Activated T-helper 17 cell treated with anti-CD3 and anti-CD28 coated beads, Interleukin-2, amount 50 U/mL, for 72 hours (primary cell): Measurements from ENCODE around the gene DGKI. TPM values are rescaled to one million over a fixed set of nuclear protein-coding genes. Genes with fewer than 3 reads are reported as not detected.

ENCODE experiments used
- ATAC-seq: fragments of 150-1000 bp; cut with Tn5 transposase; replicated peaks from 2 replicates; pipeline ENCODE4 v1.10.0; 2021; ENCODE audit warnings: mild to moderate bottlenecking, moderate library complexity
- H3K27ac Mint-ChIP-seq: one replicate; pipeline ENCODE4 v1.8.0; 2022; ENCODE audit warnings: mixed read lengths
- H3K27me3 Mint-ChIP-seq: one replicate; pipeline ENCODE4 v1.8.0; 2022; ENCODE audit warnings: mixed read lengths
- H3K36me3 Mint-ChIP-seq: one replicate; pipeline ENCODE4 v1.8.0; 2022; ENCODE audit warnings: low read depth, mild to moderate bottlenecking, mixed read lengths
- H3K4me1 Mint-ChIP-seq: one replicate; pipeline ENCODE4 v1.8.0; 2022; ENCODE audit warnings: mixed read lengths
- H3K4me3 Mint-ChIP-seq: one replicate; pipeline ENCODE4 v1.8.0; 2022; ENCODE audit warnings: mild to moderate bottlenecking, mixed read lengths
- H3K9me3 Mint-ChIP-seq: one replicate; pipeline ENCODE4 v1.8.0; 2022; ENCODE audit warnings: mixed read lengths
- total RNA-seq, 2 donors: library from RNA; stranded (reverse); gene quantifications; one replicate each; pipeline ENCODE4 v1.2.3, GENCODE V29; 2022

The DGKI gene
- total RNA-seq, 2 donors from 2014 or later = 2.0 to 9.2 TPM

- Mint-ChIP-seq H3K4me1 (no peaks in the 10 kb centered on the region), H3K27ac (no peak overlapping the region), H3K27me3 (peaks cover 12% of the 10 kb centered on the region), H3K4me3 (no peak overlapping the region), H3K9me3 (no peaks in the 10 kb centered on the region), H3K36me3 (no peaks in the 10 kb centered on the region)
- no peak for ATAC-seq
These were observed 150.8 kb downstream of the DGKI start for GRCh38 chr7:137695942-137696341.

DNA sequence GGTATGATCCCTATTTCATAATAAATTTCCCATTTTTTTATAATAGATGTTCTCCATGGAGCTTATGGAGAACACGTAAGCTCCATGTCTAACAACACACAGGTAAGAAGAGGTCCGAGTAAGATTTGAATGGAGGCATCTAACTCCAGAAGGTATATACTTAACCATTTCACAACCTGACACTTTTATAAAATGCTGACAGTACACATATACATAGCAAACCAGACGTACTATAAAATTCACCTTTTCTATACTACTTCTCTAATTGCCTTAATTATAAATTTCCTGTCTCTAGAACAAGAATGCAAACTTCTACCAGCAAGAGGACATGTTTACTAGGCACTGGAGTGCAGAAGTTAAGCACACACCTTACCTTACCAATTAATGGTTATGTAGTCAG is 151.3 kb downstream of the DGKI start:
- no peak overlapping the region for H3K4me3 Mint-ChIP-seq
- no peaks in the 10 kb centered on the region for H3K36me3 Mint-ChIP-seq
- H3K27me3 Mint-ChIP-seq = peaks cover 14% of the 10 kb centered on the region
- no peaks in the 10 kb centered on the region for H3K9me3 Mint-ChIP-seq
- H3K27ac Mint-ChIP-seq = no peak overlapping the region
- no peaks in the 10 kb centered on the region for H3K4me1 Mint-ChIP-seq
- ATAC-seq = no peak

- ATAC-seq = peak; percentile 38
- no peak overlapping the region for H3K27ac Mint-ChIP-seq
- no peak overlapping the region for H3K4me3 Mint-ChIP-seq
- H3K27me3 Mint-ChIP-seq = peaks cover 16% of the 10 kb centered on the region
- no peaks in the 10 kb centered on the region for H3K4me1 Mint-ChIP-seq
- H3K36me3 Mint-ChIP-seq = no peaks in the 10 kb centered on the region
- H3K9me3 Mint-ChIP-seq = no peaks in the 10 kb centered on the region
These were observed 152.4 kb downstream of the DGKI start for GRCh38 chr7:137694405-137694804.

- Mint-ChIP-seq H3K9me3 (no peaks in the 10 kb centered on the region), H3K4me3 (no peak overlapping the region), H3K4me1 (no peaks in the 10 kb centered on the region), H3K27me3 (peaks cover 8% of the 10 kb centered on the region), H3K27ac (no peak overlapping the region), H3K36me3 (no peaks in the 10 kb centered on the region)
- ATAC-seq = no peak
These were observed 154.4 kb downstream of the DGKI start for GRCh38 chr7:137692399-137692798.

- no peaks in the 10 kb centered on the region for H3K36me3 Mint-ChIP-seq
- peaks cover 8% of the 10 kb centered on the region for H3K27me3 Mint-ChIP-seq
- H3K9me3 Mint-ChIP-seq = no peaks in the 10 kb centered on the region
- no peak overlapping the region for H3K4me3 Mint-ChIP-seq
- no peaks in the 10 kb centered on the region for H3K4me1 Mint-ChIP-seq
- no peak overlapping the region for H3K27ac Mint-ChIP-seq
- ATAC-seq = no peak
These were observed 155.2 kb downstream of the DGKI start for GRCh38 chr7:137691566-137691965.

- H3K4me1 Mint-ChIP-seq = no peaks in the 10 kb centered on the region
- ATAC-seq = no peak
- no peak overlapping the region for H3K4me3 Mint-ChIP-seq
These were observed 156.1 kb downstream of the DGKI start for GRCh38 chr7:137690635-137691034.

GRCh38 chr7:137689761-137690160 is 157.0 kb downstream of the DGKI start:
- no peak overlapping the region for H3K4me3 Mint-ChIP-seq

More at GRCh38 chr7:137690635-137691034, 156.1 kb downstream of the DGKI start:
- H3K27ac Mint-ChIP-seq = no peak overlapping the region
- H3K27me3 Mint-ChIP-seq = peaks cover 8% of the 10 kb centered on the region
- no peaks in the 10 kb centered on the region for H3K9me3 Mint-ChIP-seq
- no peaks in the 10 kb centered on the region for H3K36me3 Mint-ChIP-seq

GRCh38 chr7:137687556-137688265 is 159.1 kb downstream of the DGKI start:
- ATAC-seq = no peak
- H3K4me3 Mint-ChIP-seq = no peak overlapping the region
- H3K4me1 Mint-ChIP-seq = no peaks in the 10 kb centered on the region
- peaks cover 4% of the 10 kb centered on the region for H3K27me3 Mint-ChIP-seq
- no peak overlapping the region for H3K27ac Mint-ChIP-seq
- no peaks in the 10 kb centered on the region for H3K36me3 Mint-ChIP-seq
- no peaks in the 10 kb centered on the region for H3K9me3 Mint-ChIP-seq

More at GRCh38 chr7:137689761-137690160, 157.0 kb downstream of the DGKI start:
- Mint-ChIP-seq H3K36me3 (no peaks in the 10 kb centered on the region), H3K27me3 (peaks cover 4% of the 10 kb centered on the region), H3K9me3 (no peaks in the 10 kb centered on the region), H3K4me1 (no peaks in the 10 kb centered on the region), H3K27ac (no peak overlapping the region)
- ATAC-seq = no peak

- H3K27me3 Mint-ChIP-seq = peaks cover 2% of the 10 kb centered on the region
- no peak for ATAC-seq
- H3K4me3 Mint-ChIP-seq = no peak overlapping the region
- H3K36me3 Mint-ChIP-seq = no peaks in the 10 kb centered on the region
- no peak overlapping the region for H3K27ac Mint-ChIP-seq
- H3K4me1 Mint-ChIP-seq = no peaks in the 10 kb centered on the region
- H3K9me3 Mint-ChIP-seq = no peaks in the 10 kb centered on the region
These were observed 161.2 kb downstream of the DGKI start for GRCh38 chr7:137685433-137686164.

DNA sequence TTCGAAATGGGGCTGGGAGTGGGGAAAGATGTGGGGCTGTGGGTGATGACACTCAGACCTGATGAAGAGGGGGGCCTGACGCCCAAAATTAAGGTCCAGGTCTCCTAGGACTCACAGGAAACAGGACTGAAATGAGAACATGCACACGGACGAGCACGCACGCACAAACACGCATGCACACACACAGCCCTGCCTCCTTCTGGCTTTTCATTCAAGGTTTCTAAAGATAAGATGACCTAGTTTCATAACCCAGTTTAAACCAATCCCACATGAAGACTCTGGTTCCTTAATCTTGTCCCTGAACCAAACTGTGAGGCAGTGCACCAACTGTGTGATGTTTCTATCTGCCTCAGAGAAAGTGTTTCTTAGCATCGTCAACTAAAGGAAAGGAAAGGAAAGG is 162.0 kb downstream of the DGKI start:
- H3K9me3 Mint-ChIP-seq = no peaks in the 10 kb centered on the region
- H3K27me3 Mint-ChIP-seq = no peaks in the 10 kb centered on the region
- no peaks in the 10 kb centered on the region for H3K36me3 Mint-ChIP-seq
- no peak overlapping the region for H3K4me3 Mint-ChIP-seq
- H3K27ac Mint-ChIP-seq = no peak overlapping the region
- no peaks in the 10 kb centered on the region for H3K4me1 Mint-ChIP-seq
- no peak for ATAC-seq

- Mint-ChIP-seq H3K27ac (no peak overlapping the region), H3K9me3 (no peaks in the 10 kb centered on the region), H3K4me3 (no peak overlapping the region), H3K36me3 (no peaks in the 10 kb centered on the region), H3K27me3 (no peaks in the 10 kb centered on the region), H3K4me1 (no peaks in the 10 kb centered on the region)
- ATAC-seq = no peak
These were observed 162.5 kb downstream of the DGKI start for GRCh38 chr7:137684316-137684715.

DNA sequence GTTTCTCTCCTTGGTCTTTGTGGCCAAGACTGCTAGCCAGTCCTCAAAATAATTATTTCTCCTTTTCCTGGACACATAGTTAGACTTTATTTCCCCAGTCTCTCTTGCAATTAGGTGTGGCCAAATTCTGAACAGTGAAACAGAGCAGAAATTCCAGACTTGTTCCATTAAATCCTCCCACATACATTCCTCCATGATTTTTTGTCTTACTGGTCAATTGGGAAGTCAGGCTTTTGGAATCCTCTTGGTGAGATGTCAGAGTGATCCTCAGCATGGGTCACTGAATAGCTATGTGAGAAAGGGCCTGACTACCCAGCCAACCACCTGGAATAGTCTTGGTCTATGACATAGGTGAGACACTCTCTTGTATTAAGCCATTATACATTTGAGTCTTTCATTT is 164.2 kb downstream of the DGKI start:
- no peaks in the 10 kb centered on the region for H3K9me3 Mint-ChIP-seq
- no peaks in the 10 kb centered on the region for H3K4me1 Mint-ChIP-seq
- H3K27me3 Mint-ChIP-seq = peaks cover 7% of the 10 kb centered on the region

DNA sequence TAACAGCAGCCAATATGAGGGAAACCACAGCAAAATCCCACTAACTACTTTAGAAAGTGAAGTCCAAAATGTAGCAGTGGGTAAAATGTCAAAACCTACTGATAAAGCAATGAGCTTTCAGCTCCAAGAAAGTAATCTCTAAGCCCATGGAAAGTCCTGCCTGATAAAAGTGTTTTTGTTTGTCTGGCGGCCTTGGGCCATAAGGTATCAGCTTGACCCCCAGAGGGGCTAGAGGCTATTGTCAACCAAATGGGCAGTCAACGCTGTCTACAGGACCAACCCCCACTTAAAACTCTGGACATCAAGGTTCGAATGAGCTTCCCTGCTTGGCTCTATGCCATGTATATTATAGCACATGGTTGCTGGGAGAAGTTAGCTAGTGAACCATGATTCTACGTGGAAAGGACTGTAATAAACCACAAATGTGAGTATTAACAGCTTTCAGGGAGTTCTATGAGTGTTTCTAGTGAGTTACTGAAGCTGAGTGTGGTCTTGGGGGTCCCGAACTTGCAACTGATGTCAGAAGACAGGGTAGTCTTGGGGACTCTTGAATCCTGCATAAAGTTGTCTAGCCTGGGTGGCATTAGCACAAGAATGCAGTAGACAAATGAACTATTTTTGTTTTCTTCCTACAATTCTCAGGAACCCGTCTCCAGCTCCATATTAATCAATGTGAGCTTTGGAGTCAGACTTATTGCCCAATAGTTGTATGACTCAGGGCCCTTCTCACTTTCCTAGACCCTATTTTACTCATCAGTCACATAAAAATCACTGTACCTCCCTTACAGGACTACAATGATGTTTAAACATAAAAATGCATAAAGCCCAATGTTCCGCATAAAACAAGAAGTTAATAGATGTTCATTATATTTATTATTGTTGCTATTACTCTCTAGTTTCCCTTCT is 164.9 kb downstream of the DGKI start:
- H3K27ac Mint-ChIP-seq = no peak overlapping the region
- no peaks in the 10 kb centered on the region for H3K4me1 Mint-ChIP-seq
- no peak overlapping the region for H3K4me3 Mint-ChIP-seq
- H3K27me3 Mint-ChIP-seq = peaks cover 11% of the 10 kb centered on the region
- H3K9me3 Mint-ChIP-seq = no peaks in the 10 kb centered on the region
- H3K36me3 Mint-ChIP-seq = no peaks in the 10 kb centered on the region
- ATAC-seq = no peak

More for the DNA sequence above, 164.2 kb downstream of the DGKI start:
- ATAC-seq = no peak
- Mint-ChIP-seq H3K27ac (no peak overlapping the region), H3K36me3 (no peaks in the 10 kb centered on the region), H3K4me3 (no peak overlapping the region)

DNA sequence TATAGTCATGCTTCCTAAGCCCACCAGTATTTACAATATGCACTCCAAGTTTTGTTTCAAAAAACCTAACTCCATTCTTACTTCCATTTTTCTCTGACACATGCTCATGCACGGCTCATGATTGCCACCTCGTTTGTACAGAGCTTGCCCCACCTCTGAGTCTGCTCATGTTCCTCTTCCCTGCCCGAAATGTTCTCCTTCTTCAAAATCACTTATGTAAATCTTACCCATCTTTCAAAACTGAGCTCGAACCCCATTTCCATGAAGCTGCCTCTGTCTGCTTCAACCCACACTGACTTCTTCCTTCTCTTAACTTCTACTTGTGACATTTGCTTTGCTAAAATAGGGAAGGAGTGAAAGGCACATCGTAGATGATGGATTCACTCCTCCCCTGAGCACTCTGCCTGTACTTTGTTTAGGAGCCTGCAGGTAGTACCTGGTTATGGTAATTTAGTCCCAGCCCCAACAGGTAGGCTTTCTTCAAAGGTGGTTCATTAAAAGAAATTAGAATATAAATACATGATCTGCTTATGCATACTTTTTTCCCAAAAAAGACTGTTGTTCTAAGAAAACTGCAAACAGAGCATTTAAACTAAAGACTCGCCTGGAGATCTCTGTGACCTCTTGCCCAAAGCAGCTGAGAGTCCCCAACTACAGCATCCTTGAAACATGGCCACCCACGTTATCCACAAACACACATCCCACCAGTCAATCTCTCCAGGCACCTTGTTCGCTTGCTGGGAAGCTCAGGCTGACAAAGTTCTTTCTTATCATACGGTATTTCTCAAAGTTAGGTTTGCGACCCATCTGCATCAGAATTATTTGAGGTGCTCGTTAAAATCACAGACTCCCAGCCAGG is 172.0 kb downstream of the DGKI start:
- H3K36me3 Mint-ChIP-seq = no peaks in the 10 kb centered on the region
- H3K4me3 Mint-ChIP-seq = no peak overlapping the region
- H3K27ac Mint-ChIP-seq = no peak overlapping the region
- no peaks in the 10 kb centered on the region for H3K9me3 Mint-ChIP-seq
- no peak for ATAC-seq
- H3K4me1 Mint-ChIP-seq = no peaks in the 10 kb centered on the region
- peaks cover 25% of the 10 kb centered on the region for H3K27me3 Mint-ChIP-seq
